Measurements from ENCODE around the gene SLC24A3. TPM values are rescaled to one million over a fixed set of nuclear protein-coding genes. Genes with fewer than 3 reads are reported as not detected.

Gene SLC24A3
- total RNA-seq, 1 donor from 2014 or later: 13.5 TPM

- DNase-seq (ENCODE audit: low spot score in 2 of 2) (no peak), FAIRE-seq (no peak)
Observed at GRCh38 chr20:19236371-19237055, 24.1 kb downstream of the SLC24A3 start.

- no peak for FAIRE-seq
- DNase-seq (ENCODE audit: low spot score in 2 of 2): no peak
Observed at GRCh38 chr20:19241440-19241839, 29.0 kb downstream of the SLC24A3 start.

- FAIRE-seq (no peak), DNase-seq (ENCODE audit: low spot score in 2 of 2) (no peak)
Observed at GRCh38 chr20:19244291-19244690, 31.8 kb downstream of the SLC24A3 start.

- no peak for DNase-seq (ENCODE audit: low spot score in 2 of 2)
- no peak for FAIRE-seq
Observed at GRCh38 chr20:19249106-19249879, 36.9 kb downstream of the SLC24A3 start.

- DNase-seq (ENCODE audit: low spot score in 2 of 2) (no peak), FAIRE-seq (no peak)
Observed at GRCh38 chr20:19250346-19250745, 37.9 kb downstream of the SLC24A3 start.

GRCh38 chr20:19251506-19251905, 39.1 kb downstream of the SLC24A3 start:
- FAIRE-seq (no peak), DNase-seq (ENCODE audit: low spot score in 2 of 2) (no peak)

GRCh38 chr20:19251958-19252357, 39.5 kb downstream of the SLC24A3 start:
- DNase-seq (ENCODE audit: low spot score in 2 of 2) (no peak), FAIRE-seq (no peak)

- FAIRE-seq (no peak), DNase-seq (ENCODE audit: low spot score in 2 of 2) (no peak)
Observed at GRCh38 chr20:19252451-19253120, 40.1 kb downstream of the SLC24A3 start.

- FAIRE-seq: no peak
- no peak for DNase-seq (ENCODE audit: low spot score in 2 of 2)
Observed at GRCh38 chr20:19253316-19253715, 40.9 kb downstream of the SLC24A3 start.

GRCh38 chr20:19253916-19254820, 41.7 kb downstream of the SLC24A3 start:
- DNase-seq (ENCODE audit: low spot score in 2 of 2) (no peak), FAIRE-seq (no peak)

- no peak for FAIRE-seq
Observed at GRCh38 chr20:19254956-19255355, 42.5 kb downstream of the SLC24A3 start.

GRCh38 chr20:19256085-19256484, 43.6 kb downstream of the SLC24A3 start:
- FAIRE-seq (no peak), DNase-seq (ENCODE audit: low spot score in 2 of 2) (no peak)

More at GRCh38 chr20:19254956-19255355, 42.5 kb downstream of the SLC24A3 start:
- DNase-seq (ENCODE audit: low spot score in 2 of 2): no peak

- DNase-seq (ENCODE audit: low spot score in 2 of 2): no peak
- no peak for FAIRE-seq
Observed at GRCh38 chr20:19256906-19257595, 44.6 kb downstream of the SLC24A3 start.

- DNase-seq (ENCODE audit: low spot score in 2 of 2): no peak
- FAIRE-seq: no peak
Observed at GRCh38 chr20:19257865-19258264, 45.4 kb downstream of the SLC24A3 start.

- DNase-seq (ENCODE audit: low spot score in 2 of 2): no peak
- FAIRE-seq: no peak
Observed at GRCh38 chr20:19259141-19259591, 46.7 kb downstream of the SLC24A3 start.

GRCh38 chr20:19260412-19261090, 48.1 kb downstream of the SLC24A3 start:
- no peak for FAIRE-seq
- DNase-seq (ENCODE audit: low spot score in 2 of 2): no peak

GRCh38 chr20:19264191-19264590, 51.7 kb downstream of the SLC24A3 start:
- DNase-seq (ENCODE audit: low spot score in 2 of 2) (no peak), FAIRE-seq (no peak)

GRCh38 chr20:19265646-19266374, 53.4 kb downstream of the SLC24A3 start:
- no peak for DNase-seq (ENCODE audit: low spot score in 2 of 2)
- FAIRE-seq: no peak

Data from frontal cortex (tissue), 4 donors.